ENCODE data around the gene HOXA5.

HOXA5 gene

DNA sequence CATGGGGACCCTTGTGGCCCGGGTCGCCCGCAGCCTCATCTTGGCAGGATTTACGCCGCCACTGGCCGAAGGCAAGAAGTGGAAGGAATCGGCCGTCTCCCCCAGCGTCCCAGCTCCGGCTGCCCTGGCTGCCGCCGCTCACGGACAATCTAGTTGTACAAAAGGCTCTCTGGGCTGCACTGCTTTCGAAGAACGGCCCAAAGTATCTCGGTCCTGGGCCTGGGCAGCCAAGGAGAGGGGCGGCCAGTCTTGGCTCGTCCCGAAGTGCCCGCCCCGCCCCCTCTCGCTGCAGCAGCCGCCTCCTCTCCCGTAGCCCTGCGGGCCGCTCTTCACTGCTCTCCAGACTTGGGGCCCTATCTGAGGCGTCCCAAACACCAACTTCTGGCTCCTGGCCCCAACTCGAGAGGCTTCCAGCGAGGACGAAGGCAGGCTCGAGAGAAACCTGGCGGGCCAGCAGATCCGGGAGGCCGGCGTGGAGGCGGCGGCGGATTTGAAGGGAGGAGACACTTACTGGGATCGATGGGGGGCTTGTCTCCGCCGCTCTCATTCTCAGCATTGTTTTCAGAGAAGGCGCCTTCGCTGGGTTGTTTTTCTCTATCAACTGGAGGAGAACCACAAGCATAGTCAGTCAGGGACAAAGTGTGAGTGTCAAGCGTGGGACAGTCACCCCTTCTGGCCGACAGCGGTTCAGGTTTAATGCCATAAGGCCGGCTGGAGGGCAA lies 21.0 kb upstream of the HOXA5 start:
- TF ChIP-seq, protein P1, sequence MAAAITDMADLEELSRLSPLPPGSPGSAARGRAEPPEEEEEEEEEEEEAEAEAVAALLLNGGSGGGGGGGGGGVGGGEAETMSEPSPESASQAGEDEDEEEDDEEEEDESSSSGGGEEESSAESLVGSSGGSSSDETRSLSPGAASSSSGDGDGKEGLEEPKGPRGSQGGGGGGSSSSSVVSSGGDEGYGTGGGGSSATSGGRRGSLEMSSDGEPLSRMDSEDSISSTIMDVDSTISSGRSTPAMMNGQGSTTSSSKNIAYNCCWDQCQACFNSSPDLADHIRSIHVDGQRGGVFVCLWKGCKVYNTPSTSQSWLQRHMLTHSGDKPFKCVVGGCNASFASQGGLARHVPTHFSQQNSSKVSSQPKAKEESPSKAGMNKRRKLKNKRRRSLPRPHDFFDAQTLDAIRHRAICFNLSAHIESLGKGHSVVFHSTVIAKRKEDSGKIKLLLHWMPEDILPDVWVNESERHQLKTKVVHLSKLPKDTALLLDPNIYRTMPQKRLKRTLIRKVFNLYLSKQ (tag by site-specific recombination; IDR thresholded peaks at IDR 0.05; ENCODE audit: borderline replicate concordance): no peak
- TF ChIP-seq, protein P2, sequence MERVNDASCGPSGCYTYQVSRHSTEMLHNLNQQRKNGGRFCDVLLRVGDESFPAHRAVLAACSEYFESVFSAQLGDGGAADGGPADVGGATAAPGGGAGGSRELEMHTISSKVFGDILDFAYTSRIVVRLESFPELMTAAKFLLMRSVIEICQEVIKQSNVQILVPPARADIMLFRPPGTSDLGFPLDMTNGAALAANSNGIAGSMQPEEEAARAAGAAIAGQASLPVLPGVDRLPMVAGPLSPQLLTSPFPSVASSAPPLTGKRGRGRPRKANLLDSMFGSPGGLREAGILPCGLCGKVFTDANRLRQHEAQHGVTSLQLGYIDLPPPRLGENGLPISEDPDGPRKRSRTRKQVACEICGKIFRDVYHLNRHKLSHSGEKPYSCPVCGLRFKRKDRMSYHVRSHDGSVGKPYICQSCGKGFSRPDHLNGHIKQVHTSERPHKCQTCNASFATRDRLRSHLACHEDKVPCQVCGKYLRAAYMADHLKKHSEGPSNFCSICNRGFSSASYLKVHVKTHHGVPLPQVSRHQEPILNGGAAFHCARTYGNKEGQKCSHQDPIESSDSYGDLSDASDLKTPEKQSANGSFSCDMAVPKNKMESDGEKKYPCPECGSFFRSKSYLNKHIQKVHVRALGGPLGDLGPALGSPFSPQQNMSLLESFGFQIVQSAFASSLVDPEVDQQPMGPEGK (tag by site-specific recombination; IDR thresholded peaks at IDR 0.05): 0 out of 2 replicates have a peak, but pooled peaks have one; percentile 8
- TF ChIP-seq KLF9 (tag by site-specific recombination; IDR thresholded peaks at IDR 0.05; ENCODE audit: low read depth) (peak; percentile 82), ZNF174 (tag by site-specific recombination; IDR thresholded peaks at IDR 0.05) (no peak), BCL11B (tag by site-specific recombination; IDR thresholded peaks at IDR 0.05; ENCODE audit: low read depth) (no peak), ZNF600 (tag by site-specific recombination; IDR thresholded peaks at IDR 0.05) (no peak), SP3 (tag by site-specific recombination; IDR thresholded peaks at IDR 0.05) (peak; percentile 35), ZBTB1 (tag by site-specific recombination; IDR thresholded peaks at IDR 0.05) (no peak), ZEB2 (tag by site-specific recombination; IDR thresholded peaks at IDR 0.05) (no peak), SP2 (tag by site-specific recombination; IDR thresholded peaks at IDR 0.05) (peak; percentile 33; the same call in 1 of the 2 replicates), GLI2 (tag by site-specific recombination; IDR thresholded peaks at IDR 0.05; ENCODE audit: borderline replicate concordance, low read depth) (no peak), ZNF404 (tag by site-specific recombination; IDR thresholded peaks at IDR 0.05) (no peak)
- TF ChIP-seq, protein P3, sequence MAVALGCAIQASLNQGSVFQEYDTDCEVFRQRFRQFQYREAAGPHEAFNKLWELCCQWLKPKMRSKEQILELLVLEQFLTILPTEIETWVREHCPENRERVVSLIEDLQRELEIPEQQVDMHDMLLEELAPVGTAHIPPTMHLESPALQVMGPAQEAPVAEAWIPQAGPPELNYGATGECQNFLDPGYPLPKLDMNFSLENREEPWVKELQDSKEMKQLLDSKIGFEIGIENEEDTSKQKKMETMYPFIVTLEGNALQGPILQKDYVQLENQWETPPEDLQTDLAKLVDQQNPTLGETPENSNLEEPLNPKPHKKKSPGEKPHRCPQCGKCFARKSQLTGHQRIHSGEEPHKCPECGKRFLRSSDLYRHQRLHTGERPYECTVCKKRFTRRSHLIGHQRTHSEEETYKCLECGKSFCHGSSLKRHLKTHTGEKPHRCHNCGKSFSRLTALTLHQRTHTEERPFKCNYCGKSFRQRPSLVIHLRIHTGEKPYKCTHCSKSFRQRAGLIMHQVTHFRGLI (tag by site-specific recombination; IDR thresholded peaks at IDR 0.05): no peak
- TF ChIP-seq, protein P4, sequence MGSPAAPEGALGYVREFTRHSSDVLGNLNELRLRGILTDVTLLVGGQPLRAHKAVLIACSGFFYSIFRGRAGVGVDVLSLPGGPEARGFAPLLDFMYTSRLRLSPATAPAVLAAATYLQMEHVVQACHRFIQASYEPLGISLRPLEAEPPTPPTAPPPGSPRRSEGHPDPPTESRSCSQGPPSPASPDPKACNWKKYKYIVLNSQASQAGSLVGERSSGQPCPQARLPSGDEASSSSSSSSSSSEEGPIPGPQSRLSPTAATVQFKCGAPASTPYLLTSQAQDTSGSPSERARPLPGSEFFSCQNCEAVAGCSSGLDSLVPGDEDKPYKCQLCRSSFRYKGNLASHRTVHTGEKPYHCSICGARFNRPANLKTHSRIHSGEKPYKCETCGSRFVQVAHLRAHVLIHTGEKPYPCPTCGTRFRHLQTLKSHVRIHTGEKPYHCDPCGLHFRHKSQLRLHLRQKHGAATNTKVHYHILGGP (tag by site-specific recombination; IDR thresholded peaks at IDR 0.05): 0 out of 2 replicates have a peak, but pooled peaks have one; percentile 10
- H3K4me3 ChIP-seq (ENCODE audit: low read depth, low read length): peak overlapping the region; percentile 76
- ChIA-PET CTCF (interaction anchor here (0.6 to 1.0 kb wide), 2 partner anchors 14 to 21 kb away, joined by 3 read pairs; no protein-coding TSS in a partner anchor), POLR2A (interaction anchor here (1.3 to 4.1 kb wide), 5 partner anchors 9 to 17 kb away, joined by 3 to 42 read pairs (median 11); partner anchors contain the start of genes HOXA10, HOXA3 and HOXA6)
- peak overlapping the region; percentile 100 for H3K27ac ChIP-seq (ENCODE audit: extremely low read depth, low read depth, low read length)
- no peaks in the 10 kb centered on the region for H3K9me3 ChIP-seq (ENCODE audit: control insufficient read depth, insufficient read depth, low read depth, low read length)
- H3K4me1 ChIP-seq (ENCODE audit: control insufficient read depth, insufficient read depth, low read length): peaks cover 11% of the 10 kb centered on the region
- peaks cover 18 to 41% of the 10 kb centered on the region in 2 experiments for H3K36me3 ChIP-seq (ENCODE audit: control insufficient read depth in 2 of 2, insufficient read depth in 1 of 2, low read length in 2 of 2)

DNA sequence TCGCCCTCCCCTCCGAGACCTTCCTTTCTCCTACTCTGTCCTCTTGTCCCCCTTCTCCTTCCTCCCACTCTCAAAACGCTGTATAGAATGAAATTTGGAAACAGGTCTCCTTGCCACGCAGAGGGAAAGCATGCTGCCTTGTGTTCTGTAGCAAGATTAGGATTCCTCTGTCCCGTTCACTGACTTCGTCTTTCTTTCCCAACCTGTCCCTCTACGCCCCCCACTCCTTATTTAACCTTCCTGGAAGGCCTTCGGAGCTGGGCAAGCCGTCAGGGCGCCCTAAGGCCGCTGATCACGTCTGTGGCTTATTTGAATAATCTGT lies 20.5 kb upstream of the HOXA5 start:
- Histone ChIP-seq H3K36me3 (ENCODE audit: control insufficient read depth in 2 of 2, insufficient read depth in 1 of 2, low read length in 2 of 2) (peaks cover 18 to 40% of the 10 kb centered on the region in 2 experiments), H3K27ac (ENCODE audit: extremely low read depth, low read depth, low read length) (peak overlapping the region; percentile 100), H3K4me3 (ENCODE audit: low read depth, low read length) (peak overlapping the region; percentile 76), H3K4me1 (ENCODE audit: control insufficient read depth, insufficient read depth, low read length) (peaks cover 16% of the 10 kb centered on the region), H3K9me3 (ENCODE audit: control insufficient read depth, insufficient read depth, low read depth, low read length) (no peaks in the 10 kb centered on the region)
- CTCF ChIA-PET: interaction anchor here (0.6 to 1.8 kb wide), 3 partner anchors 14 to 20 kb away, joined by 3 to 10 read pairs (median 3); no protein-coding TSS in a partner anchor
- POLR2A ChIA-PET: interaction anchor here (0.8 to 4.1 kb wide), 5 partner anchors 10 to 1307 kb away, joined by 3 to 42 read pairs (median 4); partner anchors contain the start of genes HOXA10, HOXA3 and HOXA6
- no peak for TF ChIP-seq OVOL3 (tag by site-specific recombination; IDR thresholded peaks at IDR 0.05)
- no peak for TF ChIP-seq ZNF660 (tag by site-specific recombination; IDR thresholded peaks at IDR 0.05)
- TF ChIP-seq ZNF670 (tag by site-specific recombination; IDR thresholded peaks at IDR 0.05; ENCODE audit: low read depth): no peak
- TF ChIP-seq, protein P4 (tag by site-specific recombination; IDR thresholded peaks at IDR 0.05): no peak
- no peak for TF ChIP-seq HOXD13 (CRISPR knock-in tag; IDR thresholded peaks at IDR 0.05; ENCODE audit: borderline replicate concordance)
- TF ChIP-seq ZNF341 (tag by site-specific recombination; IDR thresholded peaks at IDR 0.05; ENCODE audit: low read depth): no peak
- TF ChIP-seq RBAK (tag by site-specific recombination; IDR thresholded peaks at IDR 0.05): no peak
- TF ChIP-seq, protein P5, sequence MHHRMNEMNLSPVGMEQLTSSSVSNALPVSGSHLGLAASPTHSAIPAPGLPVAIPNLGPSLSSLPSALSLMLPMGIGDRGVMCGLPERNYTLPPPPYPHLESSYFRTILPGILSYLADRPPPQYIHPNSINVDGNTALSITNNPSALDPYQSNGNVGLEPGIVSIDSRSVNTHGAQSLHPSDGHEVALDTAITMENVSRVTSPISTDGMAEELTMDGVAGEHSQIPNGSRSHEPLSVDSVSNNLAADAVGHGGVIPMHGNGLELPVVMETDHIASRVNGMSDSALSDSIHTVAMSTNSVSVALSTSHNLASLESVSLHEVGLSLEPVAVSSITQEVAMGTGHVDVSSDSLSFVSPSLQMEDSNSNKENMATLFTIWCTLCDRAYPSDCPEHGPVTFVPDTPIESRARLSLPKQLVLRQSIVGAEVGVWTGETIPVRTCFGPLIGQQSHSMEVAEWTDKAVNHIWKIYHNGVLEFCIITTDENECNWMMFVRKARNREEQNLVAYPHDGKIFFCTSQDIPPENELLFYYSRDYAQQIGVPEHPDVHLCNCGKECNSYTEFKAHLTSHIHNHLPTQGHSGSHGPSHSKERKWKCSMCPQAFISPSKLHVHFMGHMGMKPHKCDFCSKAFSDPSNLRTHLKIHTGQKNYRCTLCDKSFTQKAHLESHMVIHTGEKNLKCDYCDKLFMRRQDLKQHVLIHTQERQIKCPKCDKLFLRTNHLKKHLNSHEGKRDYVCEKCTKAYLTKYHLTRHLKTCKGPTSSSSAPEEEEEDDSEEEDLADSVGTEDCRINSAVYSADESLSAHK (tag by site-specific recombination; IDR thresholded peaks at IDR 0.05): no peak
- TF ChIP-seq, protein P6, sequence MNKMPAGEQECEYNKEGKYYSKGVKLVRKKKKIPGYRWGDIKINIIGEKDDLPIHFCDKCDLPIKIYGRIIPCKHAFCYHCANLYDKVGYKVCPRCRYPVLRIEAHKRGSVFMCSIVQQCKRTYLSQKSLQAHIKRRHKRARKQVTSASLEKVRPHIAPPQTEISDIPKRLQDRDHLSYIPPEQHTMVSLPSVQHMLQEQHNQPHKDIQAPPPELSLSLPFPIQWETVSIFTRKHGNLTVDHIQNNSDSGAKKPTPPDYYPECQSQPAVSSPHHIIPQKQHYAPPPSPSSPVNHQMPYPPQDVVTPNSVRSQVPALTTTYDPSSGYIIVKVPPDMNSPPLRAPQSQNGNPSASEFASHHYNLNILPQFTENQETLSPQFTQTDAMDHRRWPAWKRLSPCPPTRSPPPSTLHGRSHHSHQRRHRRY (tag by site-specific recombination; IDR thresholded peaks at IDR 0.05): no peak
